Measurements from ENCODE around the gene TLK1.
A peak's percentile ranks its signal among the peaks of the same experiment; 100 is the strongest.
"Not testable (repeated sequence)": the region's sequence is repeated elsewhere in the genome, so short reads cannot be mapped to it uniquely, and the experiment has no call there.

The TLK1 gene

DNA sequence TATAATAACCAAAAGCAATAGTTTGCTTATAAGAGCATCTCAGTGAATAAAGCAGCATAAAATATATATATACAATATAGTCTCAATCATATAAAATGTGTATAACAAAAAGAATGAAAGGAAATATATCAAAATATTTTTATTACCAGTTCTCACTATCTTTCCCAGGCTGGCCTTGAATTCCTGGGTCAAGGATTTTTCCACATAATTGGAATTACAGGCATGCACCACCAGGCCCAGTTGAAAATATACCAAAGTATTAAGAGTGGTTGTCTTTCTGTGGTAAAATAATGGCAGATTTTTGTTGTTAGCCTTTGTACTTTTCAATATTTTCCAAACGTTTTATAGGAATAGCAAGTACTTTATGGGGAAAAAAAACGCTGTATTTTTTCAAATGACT, 8.6 kb upstream of the TLK1 start:
- no peak for DNase-seq

DNA sequence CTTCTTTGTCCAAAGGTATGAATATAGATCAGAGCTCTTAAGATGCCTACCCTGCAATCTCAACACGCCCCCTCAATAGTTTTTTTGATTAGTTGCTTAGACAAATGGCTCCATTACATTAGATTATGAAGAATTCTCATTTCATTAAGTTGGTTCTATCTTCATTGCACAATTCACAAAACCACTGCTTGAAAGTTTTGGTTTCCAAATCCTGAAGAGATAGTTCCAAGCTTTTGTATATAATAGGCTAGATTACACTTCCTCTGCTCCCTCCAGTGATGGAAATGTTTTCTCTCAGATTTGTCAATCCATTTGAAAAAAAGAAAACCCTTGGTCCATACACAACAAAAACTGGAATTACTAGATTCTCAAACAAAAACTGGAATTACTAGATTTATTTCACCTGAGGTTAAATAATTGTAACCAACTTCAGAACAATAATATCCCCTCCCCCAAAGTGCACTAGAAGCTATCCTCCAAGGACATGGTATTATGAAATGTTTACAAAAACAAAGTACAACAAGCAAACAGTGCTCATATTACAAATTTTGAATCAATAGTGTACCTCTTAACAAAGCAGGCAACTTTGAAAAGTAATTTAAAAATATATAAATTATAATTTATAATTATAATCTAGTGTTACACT, 6.8 kb upstream of the TLK1 start:
- no peak for DNase-seq

GRCh38 chr2:171166328-171166983, 5.8 kb upstream of the TLK1 start:
- no peak for DNase-seq

DNA sequence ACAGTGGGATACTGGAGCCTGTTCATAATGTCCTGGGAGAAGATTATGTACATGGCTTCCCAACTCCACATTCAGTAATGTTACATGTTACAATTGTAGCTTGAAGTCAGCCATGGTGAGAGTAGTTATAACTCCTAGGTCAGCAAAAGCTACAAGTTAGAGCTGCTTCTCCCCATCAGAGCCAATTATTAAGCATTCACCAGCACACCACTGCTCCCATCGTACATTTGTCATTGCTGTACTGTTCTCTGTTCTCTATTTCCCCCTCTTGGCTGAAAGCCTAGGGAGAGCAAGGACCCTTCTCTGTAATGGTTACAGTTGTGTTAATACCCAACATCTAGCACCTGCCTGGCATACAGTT, 5.3 kb upstream of the TLK1 start:
- DNase-seq, result no peak

GRCh38 chr2:171163261-171163660, 2.6 kb upstream of the TLK1 start:
- peak; percentile 49 for DNase-seq

DNA sequence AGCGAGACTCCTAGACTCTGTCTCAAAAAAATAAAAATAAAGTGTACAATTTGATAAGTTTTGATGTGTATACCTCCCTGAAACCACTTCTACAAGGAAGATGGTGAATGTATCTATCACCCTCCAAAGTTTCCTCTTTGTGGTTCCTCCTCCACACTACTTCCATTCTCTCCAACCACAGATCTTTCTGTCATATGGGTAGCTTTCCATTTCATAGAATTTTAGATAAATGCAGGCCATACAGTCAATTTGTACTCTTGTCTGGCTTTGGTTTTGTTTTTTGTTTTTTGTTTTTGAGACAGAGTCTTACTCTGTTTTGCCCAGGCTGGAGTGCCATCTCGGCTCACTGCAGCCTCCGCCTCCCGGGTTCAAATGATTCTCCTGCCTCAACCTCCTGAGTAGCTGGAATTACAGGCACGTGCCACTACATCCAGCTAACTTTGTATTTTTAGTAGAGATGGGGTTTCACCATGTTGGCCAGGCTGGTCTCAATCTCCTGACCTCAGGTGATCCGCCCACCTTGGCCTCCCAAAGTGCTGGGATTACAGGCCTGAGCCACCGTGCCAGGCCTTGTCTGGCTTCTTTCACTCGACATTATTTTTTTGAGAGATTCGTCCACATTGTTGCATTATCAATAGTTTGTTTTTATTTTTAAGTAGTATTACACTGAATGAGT, 2.0 kb upstream of the TLK1 start:
- not testable (repeated sequence) for DNase-seq

DNA sequence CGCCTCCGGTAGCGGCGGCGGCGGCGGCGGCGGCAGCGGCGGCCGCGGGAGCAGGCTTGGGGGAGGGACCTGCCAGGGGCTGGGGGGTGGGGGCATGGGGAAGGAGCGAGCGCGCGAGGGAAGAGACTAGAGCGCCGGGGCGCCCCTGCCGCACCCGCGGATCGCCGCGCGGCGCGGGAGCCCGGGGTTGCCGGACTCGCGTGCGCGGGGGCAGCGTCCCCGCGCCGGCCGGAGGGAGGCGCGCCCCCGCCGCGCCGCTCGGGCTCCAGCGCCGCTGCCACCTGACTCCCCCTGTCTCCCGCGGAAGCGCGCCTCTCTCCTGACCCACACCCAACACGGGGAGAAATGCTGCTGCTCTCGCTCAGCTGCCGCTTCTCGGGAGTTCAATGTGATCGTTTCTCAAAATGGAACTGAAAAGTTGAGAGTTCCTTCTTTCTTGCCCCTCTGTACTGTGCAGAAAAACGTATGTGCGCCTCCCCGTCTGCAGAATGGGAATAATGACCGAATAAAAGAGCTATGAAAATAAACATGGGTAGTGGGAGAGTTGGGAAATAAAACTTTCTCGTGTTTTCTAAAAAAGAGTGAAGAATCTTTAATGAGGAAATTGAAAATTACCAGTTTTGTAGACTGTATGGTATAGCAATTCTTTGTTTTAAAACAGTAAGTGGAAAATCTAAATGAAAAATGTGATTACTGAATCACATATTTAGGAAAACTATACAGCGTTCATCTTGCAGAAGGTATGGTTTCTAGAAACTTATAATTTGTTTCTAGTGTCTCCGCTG, 455 bp upstream of the TLK1 start:
- no peak for DNase-seq

GRCh38 chr2:171159372-171160118, 1.1 kb downstream of the TLK1 start:
- DNase-seq, result peak; percentile 80

- DNase-seq, result no peak
Observed at GRCh38 chr2:171158790-171159371, 1.8 kb downstream of the TLK1 start.

DNA sequence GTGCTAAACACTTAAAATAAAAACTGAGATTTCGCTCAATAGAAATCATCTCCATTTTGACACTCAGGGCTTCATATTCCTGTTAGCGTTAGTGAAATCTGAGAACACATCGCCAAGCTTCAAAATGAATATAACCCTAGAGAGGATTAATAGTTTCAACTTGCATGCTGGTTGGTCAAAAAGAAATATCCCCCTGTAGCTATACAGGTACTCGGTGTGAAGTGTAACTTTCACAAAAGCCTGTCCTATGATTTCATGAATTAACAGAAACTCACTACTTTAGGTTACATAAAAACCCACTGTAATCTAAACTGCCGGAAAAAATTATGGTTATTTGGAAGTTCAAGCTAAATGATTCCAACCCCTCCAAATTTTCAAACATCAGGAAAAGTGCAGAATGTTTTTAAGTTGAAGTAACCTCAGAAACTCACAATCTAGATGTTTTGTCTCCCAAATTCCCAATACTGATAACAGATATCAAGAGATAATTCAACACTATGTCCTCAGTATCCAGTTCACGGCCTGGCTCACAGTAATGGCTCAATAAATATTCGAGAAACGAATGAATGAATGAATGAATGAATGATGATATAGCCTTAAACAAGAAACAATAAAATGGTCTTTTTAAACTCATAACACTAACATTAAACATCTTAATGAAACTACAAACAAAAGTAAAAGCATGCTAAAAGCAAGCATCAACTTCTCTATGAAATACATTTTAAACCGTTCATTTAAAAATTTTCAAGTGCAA, 2.5 kb downstream of the TLK1 start:
- no peak for DNase-seq

DNA sequence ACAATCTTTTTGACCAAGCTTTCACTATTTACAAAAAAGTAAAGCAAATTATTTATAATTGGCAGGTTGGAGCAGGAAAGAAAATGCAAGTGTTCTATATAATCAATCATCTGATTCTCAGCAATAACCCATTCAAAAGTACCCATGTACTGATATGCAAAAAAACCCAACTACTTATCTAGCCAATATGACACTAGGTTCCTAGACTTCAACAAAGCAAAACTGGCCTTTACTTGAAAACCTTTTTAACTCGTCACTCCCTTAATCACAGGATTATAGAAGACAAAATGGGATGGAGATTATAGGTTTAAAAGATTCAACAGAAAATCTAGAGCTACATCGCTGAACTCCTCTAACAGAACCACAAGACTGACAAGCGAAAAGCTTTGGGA, 3.6 kb downstream of the TLK1 start:
- no peak for DNase-seq

DNA sequence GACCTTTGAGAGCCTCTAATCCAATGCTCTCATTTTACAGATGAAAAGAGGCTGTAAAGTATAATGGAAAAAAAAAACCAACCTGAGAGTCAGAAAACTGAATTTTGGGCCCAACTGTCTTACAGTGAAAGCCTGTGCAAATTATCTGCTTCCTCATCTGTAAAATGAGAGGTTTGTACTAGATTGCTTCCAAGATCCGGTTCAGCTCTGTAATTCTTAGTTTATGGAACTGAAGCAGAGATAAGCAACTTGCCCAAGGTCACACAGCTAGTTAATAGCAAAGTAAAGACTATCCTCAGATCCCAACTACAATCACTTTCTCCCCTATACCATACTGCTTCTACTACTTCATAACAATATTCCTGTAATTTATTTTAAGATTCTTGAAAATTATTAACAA, 6.3 kb downstream of the TLK1 start:
- no peak for DNase-seq

GRCh38 chr2:171150694-171151285, 9.9 kb downstream of the TLK1 start:
- no peak for DNase-seq

DNA sequence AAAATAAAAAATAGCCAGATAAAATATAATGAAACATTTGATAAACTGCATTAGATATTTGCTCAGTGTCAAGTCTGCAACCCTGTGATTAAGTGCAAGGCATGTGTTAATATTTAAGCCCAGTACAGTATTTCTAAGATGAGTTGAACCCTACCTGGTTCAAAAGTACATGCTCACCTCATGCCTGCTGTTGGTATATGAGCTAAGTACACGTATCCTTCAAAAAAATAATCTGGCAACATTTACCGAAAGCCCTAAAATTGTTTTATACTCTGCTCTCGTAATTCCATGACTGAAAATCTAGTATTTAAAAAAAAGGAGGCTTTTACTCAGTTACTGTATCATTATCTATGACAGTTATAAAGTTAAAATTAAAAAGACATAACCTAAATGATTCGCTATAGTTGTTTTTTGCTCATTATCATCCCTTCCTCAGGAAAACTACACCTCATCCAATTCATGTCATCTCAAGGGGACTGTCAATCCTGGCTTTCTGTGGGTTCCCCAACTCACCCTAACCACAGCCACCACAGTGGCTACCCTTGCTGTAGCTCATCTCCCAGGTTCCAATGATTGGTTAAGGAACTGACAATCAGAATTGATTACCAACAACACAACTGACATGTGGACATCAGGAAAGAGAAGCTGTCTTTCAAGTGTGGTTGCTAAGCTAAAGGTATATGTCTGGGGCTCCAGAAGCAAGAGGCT, 10.6 kb downstream of the TLK1 start:
- no peak for DNase-seq

DNA sequence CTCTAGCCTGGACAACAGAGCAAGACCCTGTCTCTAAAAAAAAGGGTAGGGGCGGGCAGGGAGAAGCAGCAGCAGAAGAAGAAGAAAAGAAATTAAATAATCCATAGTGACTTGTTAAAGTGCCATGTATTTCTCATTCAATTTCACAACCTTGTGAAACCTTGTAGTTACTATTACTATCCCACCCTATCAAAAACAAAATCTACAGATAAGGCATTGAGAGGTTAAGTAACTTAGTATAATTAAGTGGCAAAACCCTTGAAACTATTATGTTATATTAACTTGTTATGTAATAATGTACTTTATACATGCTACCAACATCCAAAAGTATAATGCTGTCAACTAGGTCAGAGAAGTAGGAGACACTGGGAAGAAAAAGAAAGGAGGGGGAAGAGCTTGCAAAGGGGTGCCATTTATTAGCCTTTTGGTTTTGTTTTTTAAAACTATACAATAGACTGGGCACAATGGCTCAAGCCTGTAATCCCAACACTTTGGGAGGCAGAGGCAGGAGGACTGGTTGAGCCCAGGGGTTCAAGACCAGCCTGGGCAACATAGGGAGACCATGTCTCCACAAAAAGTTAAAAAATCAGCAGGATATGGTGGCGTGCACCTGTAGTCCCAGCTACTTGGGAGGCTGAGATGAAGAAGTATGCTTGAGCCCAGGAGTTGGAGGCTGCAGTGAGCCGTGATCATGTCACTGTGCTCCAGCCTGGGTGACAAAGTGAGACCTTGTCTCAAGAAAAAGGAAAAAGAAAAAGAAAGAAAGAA, 11.3 kb downstream of the TLK1 start:
- no peak for DNase-seq

DNA sequence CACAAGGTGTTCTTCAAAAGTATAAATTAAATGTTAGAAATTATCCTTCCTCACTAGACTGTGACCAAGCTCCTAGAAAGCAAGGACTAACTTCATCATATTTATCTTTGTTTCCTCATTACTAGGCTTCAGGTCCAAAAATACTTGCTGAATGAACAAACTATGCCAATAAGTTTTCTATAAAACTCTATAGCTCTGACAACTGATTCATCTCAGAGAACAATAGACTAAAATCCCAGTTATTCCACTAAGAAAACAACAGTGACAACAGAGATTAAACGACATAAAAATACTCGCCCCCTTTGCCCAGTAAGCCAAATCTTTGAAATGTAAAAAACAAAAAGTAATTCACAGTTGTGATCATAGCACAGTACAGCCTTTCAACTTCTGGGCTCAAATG, 13.6 kb downstream of the TLK1 start:
- no peak for DNase-seq

DNA sequence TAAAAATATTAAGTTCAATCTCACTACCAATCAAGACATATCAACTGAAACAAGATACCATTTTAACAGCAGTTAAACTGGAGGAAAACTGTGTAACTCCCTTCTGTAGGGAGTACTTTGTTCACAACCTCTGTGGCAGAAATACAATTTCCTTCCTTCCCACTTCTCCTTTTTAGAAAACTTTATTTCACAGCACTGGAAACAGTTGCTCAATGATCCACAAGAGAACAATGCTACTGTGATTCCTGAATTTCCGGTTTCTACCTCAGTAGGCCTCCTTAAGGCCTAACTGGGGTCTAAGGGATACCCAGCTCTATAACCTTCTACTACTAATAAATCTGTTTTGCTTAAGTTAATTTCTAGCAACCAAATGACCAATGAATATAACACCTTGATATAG, 14.1 kb downstream of the TLK1 start:
- DNase-seq, result no peak

GRCh38 chr2:171146071-171146470, 14.6 kb downstream of the TLK1 start:
- no peak for DNase-seq

GRCh38 chr2:171143670-171144062, 17.0 kb downstream of the TLK1 start:
- no peak for DNase-seq

DNA sequence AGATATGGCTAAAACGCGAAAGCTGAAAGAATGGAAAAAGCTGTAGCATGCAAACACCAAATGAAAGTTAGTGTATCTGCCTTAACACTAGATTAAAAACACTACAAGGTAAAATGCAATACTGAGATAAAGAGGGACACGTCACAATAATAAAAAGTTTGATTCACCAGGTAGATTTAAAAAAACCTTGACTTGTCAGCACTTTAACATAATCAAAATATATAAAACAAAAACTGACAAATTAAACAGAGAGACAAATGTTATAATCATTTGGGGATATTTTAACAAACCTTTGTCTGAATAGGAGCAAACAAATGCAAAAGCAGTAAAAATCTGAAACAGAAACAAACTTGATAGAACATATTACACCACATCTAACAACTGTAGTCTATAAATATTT, 18.3 kb downstream of the TLK1 start:
- DNase-seq, result no peak
